ENCODE measurements around the gene REXO2.

GRCh38 chr11:114479331-114479730 lies 40.1 kb downstream of the REXO2 start:
- no peak for TF ChIP-seq CTCF (IDR thresholded peaks at IDR 0.05)
- TF ChIP-seq POLR2A (IDR thresholded peaks at IDR 0.05), result no peak
